ENCODE data around the gene SPAG7. TPM values are rescaled to one million over a fixed set of nuclear protein-coding genes. Genes with fewer than 3 reads are reported as not detected.

The SPAG7 gene
- total and polyA plus RNA-seq, 12 donors, result 95.5 to 189 (median 136) TPM

DNA sequence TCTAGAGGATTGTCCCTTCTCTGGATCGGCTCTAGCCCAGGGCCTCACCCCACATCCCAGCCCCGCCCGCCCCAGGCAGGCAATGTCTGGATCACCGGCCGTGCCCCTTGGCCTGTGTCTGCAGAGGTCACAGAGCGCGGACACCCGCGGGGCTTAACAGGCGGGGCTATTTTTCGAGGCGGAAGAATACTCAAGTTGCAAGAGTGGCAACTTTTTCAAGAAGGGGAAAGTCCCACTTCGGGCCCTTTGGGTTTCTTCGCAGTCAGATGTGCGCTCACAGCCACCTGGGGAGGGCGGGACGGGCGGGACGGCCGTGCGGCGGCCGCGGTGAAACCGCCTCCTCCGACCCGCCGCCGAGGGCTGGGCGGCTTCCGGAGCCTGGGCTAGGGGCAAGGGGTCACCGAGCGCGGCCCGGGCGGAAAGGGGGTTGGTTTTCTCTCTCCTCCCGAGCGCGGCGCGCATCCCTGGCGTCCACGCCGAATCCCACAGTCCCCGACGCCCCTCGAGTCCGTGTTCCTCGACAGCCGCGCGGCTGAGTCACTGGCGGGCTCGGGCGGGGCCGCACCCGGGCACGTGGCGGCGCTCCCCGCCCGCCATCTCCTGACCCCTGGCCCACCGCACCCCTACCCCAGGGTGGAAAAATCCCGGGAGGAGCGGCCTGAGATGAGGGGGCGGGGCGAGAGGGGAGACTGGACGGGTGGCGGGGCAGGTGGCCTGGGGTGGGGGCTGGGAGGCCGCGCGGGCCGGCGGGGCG is 18.1 kb downstream of the SPAG7 start:
- DNase-seq, result peak; percentile 75 to 76
- Histone ChIP-seq H3K4me1 (peaks cover 18 to 70% (median 47%) of the 10 kb centered on the region in 9 donors), H3K36me3 (peaks cover 0 to 30% (median 5%) of the 10 kb centered on the region in 9 donors), H3K27me3 (no peaks in the 10 kb centered on the region), H3K27ac (peak overlapping the region; percentile 89 to 100 (median 99)), H3K4me3 (peak overlapping the region; percentile 32 to 100 (median 98)), H3K9me3 (no peaks in the 10 kb centered on the region)
- ATAC-seq, result peak; percentile 10 to 28 (median 16)
- 0 to 1% methylated on average over 67 to 75 of the region's 75 CpGs for WGBS, 2 donors
- intact Hi-C loops (cut with DNase I), result loop anchor here in 7 of 10 donors (1.0 to 5.0 kb wide), 6 partner anchors 17 to 48 kb away; partner anchors contain the start of genes SPAG7 (in 5 of the 7), CAMTA2 (in 1 of the 7), INCA1 (in 1 of the 7) and KIF1C (in 1 of the 7)
- TF ChIP-seq, protein P1, sequence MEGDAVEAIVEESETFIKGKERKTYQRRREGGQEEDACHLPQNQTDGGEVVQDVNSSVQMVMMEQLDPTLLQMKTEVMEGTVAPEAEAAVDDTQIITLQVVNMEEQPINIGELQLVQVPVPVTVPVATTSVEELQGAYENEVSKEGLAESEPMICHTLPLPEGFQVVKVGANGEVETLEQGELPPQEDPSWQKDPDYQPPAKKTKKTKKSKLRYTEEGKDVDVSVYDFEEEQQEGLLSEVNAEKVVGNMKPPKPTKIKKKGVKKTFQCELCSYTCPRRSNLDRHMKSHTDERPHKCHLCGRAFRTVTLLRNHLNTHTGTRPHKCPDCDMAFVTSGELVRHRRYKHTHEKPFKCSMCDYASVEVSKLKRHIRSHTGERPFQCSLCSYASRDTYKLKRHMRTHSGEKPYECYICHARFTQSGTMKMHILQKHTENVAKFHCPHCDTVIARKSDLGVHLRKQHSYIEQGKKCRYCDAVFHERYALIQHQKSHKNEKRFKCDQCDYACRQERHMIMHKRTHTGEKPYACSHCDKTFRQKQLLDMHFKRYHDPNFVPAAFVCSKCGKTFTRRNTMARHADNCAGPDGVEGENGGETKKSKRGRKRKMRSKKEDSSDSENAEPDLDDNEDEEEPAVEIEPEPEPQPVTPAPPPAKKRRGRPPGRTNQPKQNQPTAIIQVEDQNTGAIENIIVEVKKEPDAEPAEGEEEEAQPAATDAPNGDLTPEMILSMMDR (IDR thresholded peaks at IDR 0.05), result no peak

DNA sequence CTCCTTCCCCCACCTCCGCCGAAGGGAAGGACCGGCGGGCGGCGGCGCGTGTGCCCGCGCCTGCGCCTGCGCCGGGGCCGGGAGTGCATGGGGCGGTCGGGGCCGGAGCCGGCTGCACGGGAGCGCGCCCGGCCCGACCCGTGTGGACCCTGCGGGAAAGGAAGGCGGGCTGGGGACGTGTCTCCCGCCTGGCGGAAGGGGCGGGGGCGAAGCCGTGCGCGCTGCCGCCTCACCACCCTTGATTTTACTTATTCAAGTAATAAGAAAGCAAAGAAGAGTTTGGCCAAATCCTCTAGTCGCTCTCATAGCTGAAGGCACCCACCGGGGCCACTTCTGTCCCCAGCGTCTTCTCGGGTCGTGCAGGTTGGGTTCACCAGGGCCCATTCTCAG is 18.7 kb downstream of the SPAG7 start:
- Histone ChIP-seq H3K9me3 (no peaks in the 10 kb centered on the region), H3K36me3 (peaks cover 0 to 36% (median 5%) of the 10 kb centered on the region in 9 donors), H3K27ac (peak overlapping the region; percentile 89 to 100 (median 99)), H3K4me3 (peak overlapping the region; percentile 32 to 100 (median 98)), H3K27me3 (no peaks in the 10 kb centered on the region), H3K4me1 (peaks cover 18 to 76% (median 51%) of the 10 kb centered on the region in 9 donors)
- WGBS, 2 donors, result 1% methylated on average over 40 of the region's 40 CpGs
- intact Hi-C loops (cut with DNase I), result loop anchor here in 5 of 10 donors (1.0 to 5.0 kb wide), 6 partner anchors 9 to 48 kb away; partner anchors contain the start of genes SPAG7 (in 5 of the 5), CAMTA2 (in 1 of the 5), INCA1 (in 1 of the 5) and KIF1C (in 1 of the 5)
- DNase-seq (peak; percentile 83 to 87), ATAC-seq (peak; percentile 72 to 87 (median 82))
- TF ChIP-seq, protein P1 (IDR thresholded peaks at IDR 0.05), result no peak

DNA sequence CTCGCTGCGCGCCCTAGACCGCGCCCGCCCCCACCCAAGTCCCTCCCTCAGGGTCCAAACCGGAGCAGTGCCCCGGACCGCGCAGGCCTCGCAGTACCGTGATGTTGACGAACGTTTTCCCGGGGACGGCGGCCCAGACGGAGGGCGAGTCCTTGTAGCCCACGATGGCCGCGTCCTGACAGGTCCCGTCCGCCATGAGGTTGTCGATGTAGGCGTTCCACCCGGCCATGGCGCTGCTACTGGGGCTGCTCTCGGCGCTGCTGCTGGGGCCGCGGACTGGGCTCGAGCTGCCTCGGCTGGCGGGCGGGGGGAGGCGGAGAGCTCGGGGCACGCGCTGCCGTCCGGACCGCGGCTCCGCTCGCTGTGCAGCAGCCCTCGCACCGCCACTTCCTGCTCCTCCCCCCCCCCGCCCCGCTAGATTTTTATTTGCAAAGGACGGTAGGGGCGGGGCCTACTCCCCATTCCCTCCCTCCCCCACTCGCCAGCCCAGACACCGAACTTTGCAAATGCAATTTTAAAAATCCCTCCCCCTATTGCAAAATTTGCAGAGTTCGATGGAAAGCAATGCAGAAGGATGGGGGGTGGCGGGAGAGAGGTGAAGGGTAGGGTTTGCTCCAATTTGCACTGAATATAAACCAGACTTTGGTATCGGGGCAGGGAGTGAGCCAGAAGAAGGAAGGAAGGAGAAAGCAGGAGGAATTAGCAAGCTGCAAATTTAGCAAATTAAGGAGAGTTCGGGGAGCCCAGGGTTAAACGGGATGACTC is 19.3 kb downstream of the SPAG7 start, which contains the start of gene PFN1:
TSS of gene PFN1 (minus strand) at position 365 of the 765 bp plus-strand sequence. CDS start at position 229, 136 bp downstream.
- peaks cover 0 to 41% (median 6%) of the 10 kb centered on the region in 9 donors for H3K36me3 ChIP-seq
- peaks cover 18 to 77% (median 51%) of the 10 kb centered on the region in 9 donors for H3K4me1 ChIP-seq
- H3K27me3 ChIP-seq, result no peaks in the 10 kb centered on the region
- H3K27ac ChIP-seq, result peak within 1 kb of the TSS; percentile 89 to 100 (median 99)
- H3K9me3 ChIP-seq, result no peaks in the 10 kb centered on the region
- peak within 1 kb of the TSS; percentile 67 to 100 (median 98) for H3K4me3 ChIP-seq
- ATAC-seq, result peak; percentile 61 to 85 (median 76)
- 0% methylated on average over 53 to 59 of the region's 59 CpGs for WGBS, 2 donors
- peak; percentile 87 to 91 for DNase-seq
- TF ChIP-seq, protein P1 (IDR thresholded peaks at IDR 0.05), result no peak
- intact Hi-C loops (cut with DNase I), result loop anchor here in 4 of 10 donors (1.0 to 5.0 kb wide), 6 partner anchors 8 to 49 kb away; partner anchors contain the start of genes SPAG7 (in 2 of the 4), CAMTA2 (in 1 of the 4), INCA1 (in 1 of the 4) and KIF1C (in 1 of the 4)
